Activated effector memory CD4-positive, alpha-beta T cell treated with anti-CD3 and anti-CD28 coated beads, Interleukin-2, amount 50 U/mL, for 16 hours (primary cell): Measurements from ENCODE around the gene RAB10.
"Not testable (repeated sequence)": the region's sequence is repeated elsewhere in the genome, so short reads cannot be mapped to it uniquely, and the experiment has no call there.

Experiments used
- DNase-seq: peaks from one replicate; pipeline ENCODE4 v3.0.0-alpha.2; 2020

RAB10 gene

DNA sequence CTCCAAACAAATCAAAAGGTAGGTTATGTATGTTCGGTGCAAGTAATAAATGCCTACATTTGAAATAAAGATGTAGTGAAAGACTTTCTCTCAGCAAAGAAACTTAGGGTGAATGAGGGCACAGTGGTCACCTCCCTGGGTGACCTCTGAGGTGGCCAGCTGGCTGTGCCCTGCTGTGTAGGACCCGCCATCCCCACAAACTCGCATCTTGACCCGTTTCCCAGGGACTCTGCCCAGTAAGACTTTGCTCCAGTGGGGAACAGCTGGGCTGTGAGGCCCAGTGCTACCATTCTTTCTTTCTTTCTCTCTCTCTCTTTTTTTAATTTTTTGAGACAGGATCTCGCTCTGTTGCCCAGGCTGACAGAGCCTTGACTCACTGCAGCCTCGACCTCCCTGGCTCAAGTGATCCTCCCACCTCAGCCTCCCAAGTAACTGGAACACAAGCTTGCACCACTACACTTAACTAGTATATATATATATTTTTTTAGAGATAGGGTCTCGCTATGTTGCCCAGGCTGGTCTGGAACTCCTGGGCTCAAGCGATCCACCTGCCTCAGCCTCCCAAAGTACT, 130.8 kb downstream of the RAB10 start:
- DNase-seq = no peak

DNA sequence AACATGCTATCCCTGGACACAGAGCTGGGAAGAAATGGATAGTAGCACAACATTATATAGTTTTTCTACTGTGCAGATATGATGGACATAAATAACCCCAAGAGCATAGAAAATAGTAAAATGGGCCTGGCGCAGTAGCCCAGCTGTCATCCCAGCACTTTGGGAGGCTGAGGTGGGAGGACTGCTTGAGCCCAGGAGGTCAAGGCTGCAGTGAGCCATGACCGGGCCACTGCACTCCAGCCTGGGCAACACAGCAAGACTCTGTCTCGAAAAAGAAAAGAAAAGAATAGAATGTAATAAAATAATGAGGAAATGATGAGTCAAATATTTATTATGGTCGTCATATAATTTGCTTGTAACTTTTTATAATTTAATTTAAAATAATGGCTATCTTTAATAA, 131.5 kb downstream of the RAB10 start:
- no peak for DNase-seq

DNA sequence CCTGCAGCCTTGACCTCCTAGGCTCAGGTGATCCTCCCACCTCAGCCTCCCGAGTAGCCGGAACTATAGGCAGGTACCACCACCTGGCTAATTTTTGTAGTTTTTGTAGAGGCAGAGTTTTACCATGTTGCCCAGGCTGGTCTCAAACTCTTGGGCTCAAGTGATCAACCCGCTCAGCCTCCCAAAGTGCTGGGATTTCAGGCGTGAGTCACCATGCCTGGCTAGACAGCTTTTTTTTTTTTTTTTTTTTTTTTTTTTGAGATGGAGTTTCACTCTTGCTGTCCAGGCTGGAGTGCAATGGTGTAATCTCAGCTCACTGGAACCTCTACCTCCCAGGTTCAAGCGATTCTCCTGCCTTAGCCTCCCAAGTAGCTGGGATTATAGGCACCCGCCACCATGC, 132.7 kb downstream of the RAB10 start:
- DNase-seq = not testable (repeated sequence)

DNA sequence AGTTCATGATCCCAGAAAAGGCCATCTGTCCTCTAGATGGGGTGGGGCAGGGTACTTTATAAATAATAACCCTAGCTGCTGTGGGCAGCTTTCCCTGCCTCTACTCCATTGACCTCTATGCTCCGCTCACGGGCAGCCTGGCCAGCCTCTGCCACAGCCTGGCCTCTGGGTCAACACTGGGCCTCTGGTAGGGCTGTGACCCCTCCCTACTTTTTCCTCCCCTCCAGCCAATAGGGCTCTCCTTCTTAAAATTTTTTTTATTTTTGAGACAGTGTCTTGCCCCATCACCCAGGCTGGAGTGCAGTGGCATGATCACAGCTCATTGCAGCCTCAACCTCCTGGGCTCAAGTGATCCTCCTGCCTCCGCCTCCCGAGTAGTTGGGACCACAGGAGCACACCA, 134.9 kb downstream of the RAB10 start:
- DNase-seq = no peak

DNA sequence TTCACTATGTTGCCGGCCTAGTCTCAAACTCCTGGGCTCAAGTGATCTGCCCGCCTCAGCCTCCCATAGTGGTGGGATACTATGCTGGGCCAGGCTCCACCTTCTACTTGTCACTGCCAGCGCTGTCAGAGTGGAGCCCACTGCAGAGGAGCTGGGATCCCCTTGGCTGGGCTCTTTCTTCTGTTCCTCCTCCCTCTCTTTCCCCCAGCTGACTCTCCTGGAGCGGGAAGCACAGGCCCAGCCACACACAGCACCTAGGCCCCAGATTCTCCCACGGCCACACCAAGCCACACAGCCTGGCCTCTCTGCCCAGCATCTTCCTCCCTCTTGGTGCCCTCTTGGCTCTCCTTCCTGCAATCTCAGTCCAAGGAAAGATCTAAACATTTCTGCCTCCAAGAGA, 135.3 kb downstream of the RAB10 start:
- DNase-seq = no peak

DNA sequence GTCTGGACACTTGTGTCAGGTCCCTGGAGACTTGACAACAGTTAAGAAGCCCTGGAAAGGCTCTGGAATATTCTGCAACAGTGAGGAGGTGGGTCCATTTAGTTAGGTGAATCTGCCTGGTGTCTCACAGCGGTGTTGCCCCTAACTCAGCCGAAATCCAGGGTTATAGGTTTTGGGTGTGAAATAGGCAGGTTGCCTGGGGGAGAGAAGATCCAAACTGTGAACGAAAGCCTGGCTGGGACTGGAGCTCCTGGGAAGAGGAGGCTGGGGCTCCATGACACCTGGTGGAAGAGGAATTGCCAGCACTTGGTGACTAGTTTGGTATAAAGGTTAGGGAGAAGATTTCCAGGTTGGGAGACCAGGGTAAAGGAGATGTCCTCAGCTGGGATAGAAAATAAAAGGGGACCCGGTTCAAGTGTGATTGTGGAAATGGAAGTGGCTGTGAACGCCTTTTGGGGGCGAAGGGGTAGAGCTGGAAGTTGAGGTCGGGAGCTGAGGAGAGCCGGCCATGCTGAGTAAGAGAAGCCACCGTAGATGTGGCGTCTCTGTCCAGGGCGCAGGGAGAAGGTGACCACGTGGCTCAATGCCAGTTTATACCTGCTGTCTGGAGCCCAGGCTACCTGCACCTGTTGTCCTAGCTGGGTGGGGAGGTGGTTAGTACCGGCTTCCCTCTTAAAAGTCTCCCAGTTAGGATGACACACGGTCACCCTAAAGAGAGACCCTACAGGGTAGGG, 136.0 kb downstream of the RAB10 start:
- DNase-seq = peak; percentile 58

DNA sequence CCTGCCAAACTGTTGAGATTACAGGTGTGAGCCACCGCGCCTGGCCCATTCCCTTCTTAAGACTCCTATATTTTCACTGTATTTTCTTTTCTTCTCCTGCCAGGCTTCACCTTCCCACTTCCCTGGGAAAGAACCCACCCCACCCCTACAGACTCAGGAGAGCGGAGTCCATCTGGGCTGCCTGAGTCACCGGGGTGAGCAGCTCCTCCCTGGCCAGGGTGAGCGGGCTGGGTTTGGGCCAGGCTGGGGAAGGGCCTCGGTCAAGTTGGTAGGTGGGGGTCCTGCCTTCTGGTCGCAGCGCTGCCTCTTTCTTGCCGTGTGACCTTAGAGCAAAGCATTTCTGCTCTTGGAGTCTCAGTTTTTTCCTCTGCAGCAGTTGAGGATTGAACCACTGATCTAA, 136.9 kb downstream of the RAB10 start:
- DNase-seq = no peak

DNA sequence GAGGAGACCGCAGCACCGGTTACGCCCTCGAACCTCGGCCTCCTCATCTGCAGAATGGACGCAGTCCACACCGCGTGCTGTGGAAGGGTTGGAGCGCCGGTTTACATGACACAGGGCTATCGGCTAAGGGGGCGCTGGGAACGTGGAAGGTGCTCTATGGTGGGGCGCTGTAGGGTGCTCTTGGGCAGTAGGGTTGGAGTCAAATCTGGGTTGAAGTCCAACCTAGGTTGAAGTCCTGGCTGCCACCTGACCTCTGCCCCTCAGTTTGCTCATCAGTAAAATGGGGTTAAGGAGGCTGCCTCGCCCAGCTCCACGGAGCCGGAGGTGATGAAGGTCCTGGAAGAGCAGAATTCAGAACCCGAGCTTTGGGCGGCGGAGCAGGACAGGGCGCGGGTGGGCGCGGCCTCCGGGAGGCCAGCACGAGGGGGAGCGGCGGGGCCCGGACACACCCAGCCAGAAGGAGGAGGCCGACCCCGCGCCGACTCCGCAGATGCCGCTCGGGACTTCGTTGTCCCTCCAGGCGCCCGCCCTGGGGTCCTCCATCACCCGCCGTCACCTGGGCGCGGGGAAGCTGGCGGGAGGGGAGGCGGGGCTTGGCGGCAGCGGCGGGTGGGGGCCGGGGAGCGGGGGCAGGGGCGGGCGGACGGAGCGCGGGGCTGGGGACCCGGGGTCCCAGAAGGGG, 138.4 kb downstream of the RAB10 start:
- DNase-seq = peak; percentile 65

DNA sequence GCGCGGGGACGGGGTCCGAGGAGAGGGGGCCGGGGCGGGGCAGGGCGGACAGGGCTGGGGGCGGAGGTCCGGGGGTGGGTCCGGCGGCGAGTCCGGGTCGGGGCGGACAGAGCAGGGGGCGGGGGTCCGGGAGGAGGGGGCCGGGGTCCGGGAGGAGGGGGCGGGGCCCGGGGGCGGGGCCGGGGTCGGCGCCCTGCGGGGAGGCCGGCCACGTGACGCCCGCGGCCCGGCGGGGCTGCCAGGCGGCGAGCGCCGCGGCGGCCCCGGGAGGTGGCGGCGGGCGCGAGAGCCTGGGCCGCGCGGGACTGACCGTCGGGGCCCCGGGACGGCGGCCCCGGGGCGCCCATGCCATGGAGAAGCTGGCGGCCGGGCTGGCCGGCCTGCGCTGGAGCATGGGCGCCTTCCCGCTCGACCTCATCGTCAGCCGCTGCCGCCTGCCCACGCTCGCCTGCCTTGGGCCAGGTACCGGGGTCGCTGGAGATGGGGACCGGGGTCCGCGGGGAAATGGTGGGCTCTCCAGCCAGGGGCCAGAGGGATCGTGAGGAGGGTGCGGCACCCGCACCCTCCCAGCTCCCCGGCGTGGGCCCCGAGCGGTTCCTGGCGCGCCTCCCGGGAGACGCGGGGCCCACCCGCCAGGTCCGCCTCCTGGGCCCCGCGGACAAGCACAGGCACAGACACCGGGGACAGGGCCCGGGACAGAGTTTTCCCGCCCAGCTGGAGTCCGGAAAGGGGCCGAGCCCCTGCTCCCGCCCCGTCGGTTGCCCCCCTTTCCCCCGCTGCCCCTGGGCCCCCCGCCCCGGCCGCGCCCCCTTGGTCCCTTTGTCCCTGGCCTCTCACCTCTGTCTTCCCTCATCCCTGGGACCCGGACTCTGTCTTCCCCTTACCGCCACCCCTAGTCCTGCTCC, 139.2 kb downstream of the RAB10 start, which contains the start of gene GAREM2:
TSS of gene GAREM2 (plus strand) at position 218 of the 905 bp plus-strand sequence. CDS start at position 351, 133 bp downstream.
- peak; percentile 65 for DNase-seq

DNA sequence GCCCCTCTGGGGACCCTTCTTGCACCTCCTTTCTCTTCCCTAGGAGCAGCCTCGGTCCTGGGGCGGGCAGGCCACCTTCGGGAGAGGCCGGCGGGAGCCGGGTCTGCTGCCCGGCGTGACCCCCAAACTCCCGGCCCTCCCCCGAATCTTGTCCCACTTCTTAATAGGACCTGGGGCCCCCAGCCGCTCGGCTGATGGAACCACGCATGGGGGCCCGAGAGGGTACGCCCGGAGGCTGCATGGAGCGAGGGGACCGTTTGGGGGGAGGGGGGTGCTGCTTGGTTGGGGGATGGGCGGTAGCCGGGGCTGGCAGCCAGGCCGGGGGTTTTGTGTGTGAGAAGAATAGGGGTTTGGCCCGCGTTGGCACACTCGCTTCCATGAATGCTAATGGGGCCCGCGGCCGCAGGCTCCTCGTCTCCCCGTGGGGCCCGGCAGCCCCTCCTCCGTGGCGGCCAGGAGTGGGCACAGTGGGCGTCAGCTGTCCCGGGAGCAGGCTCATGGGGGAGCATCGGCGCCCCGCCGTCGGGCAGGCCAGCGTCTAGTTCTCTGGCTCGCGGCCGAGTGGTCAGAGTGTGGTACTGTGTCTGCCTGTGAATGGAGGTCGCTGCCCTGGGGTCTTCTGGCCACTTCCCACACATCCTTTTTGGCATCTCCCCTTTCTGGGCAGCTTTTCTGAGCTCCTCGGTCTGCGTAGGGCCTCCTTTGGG, 140.0 kb downstream of the RAB10 start:
- DNase-seq = peak; percentile 58

DNA sequence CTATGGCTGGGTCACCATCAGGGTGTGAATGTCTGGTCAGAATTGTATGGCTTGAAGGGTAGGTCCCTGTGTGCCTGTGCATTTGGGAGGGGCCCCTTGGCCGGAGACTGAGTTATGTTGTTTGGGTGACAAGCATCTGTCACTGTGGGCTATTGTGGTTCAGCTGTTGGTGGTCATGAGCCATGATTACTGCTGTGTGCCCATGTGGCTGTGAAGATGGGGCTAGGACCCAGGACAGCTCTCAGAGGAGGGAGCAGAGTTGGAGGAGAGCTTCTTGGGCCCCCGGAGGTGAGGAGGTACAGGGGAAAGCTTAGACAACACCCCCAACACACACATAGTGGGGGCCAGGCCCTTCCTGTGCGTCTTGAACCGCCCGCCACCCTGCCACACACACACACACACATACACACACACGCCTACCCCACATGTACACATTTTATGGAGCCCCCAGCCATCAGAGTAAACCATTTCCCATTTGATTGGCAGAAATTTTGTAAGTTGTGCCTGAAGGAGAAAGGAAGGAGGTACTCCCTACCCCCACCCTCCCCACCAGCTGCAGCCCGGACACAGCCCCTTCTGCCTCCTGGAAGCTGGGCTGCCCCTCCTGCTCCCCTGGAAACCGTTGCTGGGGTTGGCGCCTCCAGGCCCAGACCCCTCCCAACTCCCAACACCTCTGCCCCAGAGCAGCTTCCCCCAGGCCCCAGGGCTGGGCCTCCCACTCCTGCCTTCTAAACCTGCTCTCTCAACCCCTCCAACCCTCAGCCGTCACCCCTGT, 141.0 kb downstream of the RAB10 start:
- no peak for DNase-seq

DNA sequence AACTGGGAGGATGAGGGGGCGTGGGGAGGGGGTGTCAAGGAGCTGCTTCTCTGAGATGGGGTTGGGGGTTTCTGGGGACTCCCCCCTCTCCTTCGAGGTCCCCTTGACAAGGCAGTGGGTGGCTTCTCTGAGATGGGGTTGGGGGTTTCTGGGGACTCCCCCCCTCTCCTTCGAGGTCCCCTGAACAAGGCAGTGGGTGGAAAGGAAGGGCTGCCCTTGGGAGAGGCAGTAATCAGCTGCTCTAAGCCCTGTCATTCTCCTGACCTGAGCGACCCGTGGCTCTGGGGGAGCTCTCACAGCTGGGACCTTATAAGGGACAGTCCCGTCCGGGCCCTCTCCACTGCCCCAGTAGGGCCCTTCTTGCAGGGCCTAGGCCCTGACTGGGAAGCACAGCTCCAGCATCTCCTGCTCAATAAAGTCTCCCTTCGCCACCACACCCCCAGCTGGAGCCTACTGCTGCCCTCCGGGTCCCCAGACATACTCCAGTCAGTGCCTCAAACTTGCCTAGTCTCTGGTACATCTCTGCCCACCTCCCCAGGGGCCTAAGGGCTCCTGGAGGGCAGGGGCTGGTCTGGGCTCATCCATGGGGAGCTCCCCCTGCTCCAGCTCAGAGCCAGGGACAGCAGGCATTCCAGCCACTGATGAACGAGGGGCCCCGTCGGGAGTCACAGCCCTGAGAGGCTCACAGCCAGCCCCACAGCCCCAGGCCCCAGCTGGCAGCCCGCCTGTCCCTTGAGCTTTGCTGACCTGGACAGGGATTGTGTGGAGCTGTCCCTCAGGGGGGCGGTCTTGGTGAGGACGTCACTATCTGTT, 141.8 kb downstream of the RAB10 start:
- peak; percentile 51 for DNase-seq

DNA sequence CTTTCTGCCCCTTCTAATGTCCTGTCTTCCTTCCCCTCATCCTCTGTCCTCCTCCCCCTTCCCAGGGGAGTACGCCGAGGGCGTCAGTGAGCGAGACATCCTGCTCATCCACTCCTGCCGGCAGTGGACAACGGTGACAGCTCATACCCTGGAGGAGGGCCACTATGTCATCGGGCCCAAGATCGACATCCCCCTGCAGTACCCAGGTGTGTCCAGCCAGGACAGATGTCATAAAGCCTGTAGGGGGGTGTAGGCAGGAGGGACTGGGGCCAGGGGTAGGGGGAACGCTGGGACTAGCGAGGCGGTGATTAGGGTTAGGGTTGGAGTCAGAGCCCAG, 142.4 kb downstream of the RAB10 start:
- no peak for DNase-seq

DNA sequence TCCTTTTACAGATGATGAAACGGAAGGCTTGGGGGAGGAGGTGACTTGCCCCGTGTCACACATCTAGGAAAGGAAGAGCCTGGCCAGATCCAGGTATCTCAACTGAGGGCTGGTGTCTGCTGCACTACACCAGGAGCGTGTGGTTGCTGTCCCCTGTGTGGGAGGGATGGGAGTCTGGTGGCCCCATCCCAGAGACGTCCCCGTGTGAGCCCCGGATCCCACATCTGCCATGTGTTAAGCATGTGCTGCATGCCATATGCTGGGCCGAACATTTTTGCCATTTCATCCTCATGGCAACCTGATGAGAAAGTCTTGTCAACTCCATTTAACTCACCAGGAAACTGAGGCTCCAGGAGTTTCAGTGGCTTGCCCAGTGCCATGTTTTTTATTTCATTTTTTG, 143.2 kb downstream of the RAB10 start:
- no peak for DNase-seq

DNA sequence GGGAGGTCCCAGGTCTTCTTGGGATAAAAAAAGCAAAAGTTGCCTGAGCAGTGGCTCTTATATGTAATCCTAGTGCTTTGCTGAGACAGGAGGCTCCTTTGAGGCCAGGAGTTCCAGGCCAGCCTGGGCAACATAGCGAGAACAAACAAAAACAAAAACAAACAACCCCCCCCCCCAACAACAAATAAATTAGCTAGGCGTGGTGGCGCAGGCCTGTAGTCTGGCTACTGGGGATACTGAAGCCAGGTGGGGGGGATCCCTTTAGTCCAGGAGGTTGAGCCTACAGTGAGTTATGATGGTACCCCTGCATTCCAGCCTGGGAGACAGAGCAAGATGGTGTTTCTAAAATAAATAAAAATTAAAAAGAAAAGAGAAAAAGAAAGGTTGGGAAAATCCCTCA, 144.4 kb downstream of the RAB10 start:
- no peak for DNase-seq

DNA sequence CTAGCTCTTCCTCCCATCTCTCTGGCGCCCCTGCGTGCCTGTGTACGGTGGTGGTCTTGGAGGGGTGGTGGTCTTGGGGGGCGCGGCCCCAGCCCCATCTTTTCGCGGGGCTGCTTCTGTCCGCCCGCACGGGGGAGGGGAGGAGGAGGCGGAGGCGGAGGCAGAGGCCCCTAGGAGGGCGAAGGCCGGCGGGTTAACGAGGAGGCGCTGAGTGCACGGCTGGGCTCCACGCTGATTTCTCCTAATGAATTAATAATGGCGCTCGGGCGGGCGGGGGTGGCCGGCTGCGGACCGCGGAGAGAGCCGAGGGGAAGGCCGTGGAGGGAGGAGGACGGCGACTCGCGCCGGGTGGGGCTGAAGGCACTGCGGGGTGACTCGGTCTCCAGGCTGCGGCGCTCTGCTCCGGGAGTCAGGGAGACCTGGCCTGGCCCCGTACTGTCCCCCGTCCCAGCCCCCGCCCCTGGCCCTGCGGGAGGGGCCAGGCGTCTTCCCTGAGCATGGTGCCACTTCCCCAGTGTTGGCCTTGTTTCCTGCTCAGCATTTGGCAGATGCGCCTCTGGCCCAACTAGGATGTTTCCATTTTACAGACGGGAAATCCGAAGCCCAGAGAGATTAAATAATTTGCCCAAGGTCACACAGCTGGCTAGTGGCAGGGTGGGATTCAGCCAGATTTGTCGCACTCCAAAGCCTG, 145.0 kb downstream of the RAB10 start:
- DNase-seq = no peak

DNA sequence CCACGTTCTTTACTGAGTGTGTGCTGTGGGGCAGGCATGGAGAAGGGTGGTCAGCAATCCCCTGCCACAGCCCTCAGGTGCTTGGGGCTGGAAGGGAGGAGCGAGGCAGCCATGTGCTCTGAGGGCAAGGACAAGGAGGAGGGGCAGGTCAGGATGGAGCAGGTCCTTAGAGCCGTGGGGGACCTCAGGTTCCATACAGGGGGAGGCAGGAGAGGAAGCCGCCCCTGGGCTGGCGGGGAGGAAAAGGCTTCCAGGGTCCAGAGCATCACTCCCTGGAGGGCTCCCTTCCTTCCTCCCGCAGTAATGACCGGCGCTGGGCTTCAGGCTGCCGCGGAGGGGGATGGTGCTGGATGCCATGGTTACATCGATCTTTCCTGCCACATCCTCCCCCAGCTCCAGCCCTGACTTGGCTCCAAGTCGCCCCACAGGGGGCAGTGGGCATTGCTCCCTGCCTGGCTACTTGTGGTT, 145.6 kb downstream of the RAB10 start:
- DNase-seq = no peak

DNA sequence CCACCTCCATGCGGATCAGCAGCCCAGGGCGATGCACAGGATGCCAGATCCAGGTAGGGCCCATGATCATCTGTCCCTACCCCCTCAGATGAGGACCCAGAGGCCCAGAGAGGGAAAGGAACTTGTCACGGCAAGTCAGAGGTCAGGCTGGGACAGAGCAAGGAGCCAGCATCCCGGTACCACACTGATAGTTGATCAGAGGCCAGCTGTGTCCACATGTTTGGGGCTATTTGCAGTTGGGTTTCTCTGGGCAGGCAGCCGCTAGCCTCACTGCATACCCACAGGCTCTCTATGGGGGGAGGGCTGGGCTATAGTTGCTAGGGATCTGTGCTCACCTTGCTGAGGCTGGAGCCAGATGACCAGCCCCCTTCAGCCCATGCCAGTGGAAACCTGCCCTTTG, 148.6 kb downstream of the RAB10 start:
- no peak for DNase-seq

DNA sequence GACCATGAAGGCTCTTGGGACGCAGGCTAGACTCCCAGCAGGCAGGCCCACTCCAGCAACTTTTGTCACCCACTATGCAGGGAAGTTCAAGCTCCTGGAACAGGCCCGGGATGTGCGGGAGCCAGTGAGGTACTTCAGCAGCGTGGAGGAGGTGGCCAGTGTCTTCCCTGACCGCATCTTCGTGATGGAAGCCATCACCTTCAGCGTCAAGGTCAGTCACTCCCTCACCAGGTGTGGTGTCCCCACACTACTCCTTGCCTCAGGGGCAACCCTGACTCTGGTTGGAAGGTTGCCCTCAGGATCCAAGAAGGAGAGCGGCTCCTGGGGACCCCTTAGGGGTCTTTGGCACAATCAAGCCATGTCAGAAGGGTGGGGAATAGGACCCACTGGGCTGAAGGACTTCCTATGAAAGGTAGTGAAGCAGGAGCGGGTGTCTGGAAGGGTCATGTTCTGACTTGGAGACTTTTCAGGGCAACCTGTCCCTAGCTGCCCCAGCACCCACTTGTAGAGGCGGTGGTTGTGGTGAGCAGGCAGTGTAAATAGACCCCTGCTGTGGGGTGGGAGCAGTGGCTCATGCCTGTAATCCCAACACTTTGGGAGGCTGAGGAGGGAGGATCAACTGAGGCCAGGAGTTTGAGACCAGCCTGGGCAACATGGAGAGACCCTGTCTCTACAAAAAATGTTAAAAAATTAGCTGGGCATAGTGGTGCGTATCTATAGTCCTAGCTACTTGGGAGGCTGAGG, 149.2 kb downstream of the RAB10 start:
- no peak for DNase-seq
